NCI-H128 (cell line): Measurements from ENCODE around the gene CCDC169.
"Not testable (repeated sequence)": the region's sequence is repeated elsewhere in the genome, so short reads cannot be mapped to it uniquely, and the experiment has no call there.

ENCODE experiments used
- DNase-seq: peaks from one replicate; lab custom pipeline; 2025; ENCODE audit not compliant: unreplicated experiment; lab: John Stamatoyannopoulos, UW

Gene CCDC169

GRCh38 chr13:36297366-36298338 lies at the start of gene CCDC169:
Gene CCDC169 (minus strand): TSS chr13:36297814. CDS start chr13:36297719, 95 bp downstream.
- DNase-seq, result no peak

GRCh38 chr13:36346222-36347083 lies 48.8 kb upstream of the CCDC169 start, which contains the start of gene SPART:
Gene SPART (minus strand): TSS chr13:36346394. CDS start chr13:36335830, 10,564 bp downstream.
- peak; percentile 68 for DNase-seq

- no peak for DNase-seq
Observed at GRCh38 chr13:36345438-36346221, 48.0 kb upstream of the CCDC169 start.

- DNase-seq, result no peak
Observed at GRCh38 chr13:36344886-36345437, 47.3 kb upstream of the CCDC169 start.

- DNase-seq, result no peak
Observed at GRCh38 chr13:36344173-36344572, 46.6 kb upstream of the CCDC169 start.

GRCh38 chr13:36343766-36344165 lies 46.2 kb upstream of the CCDC169 start:
- no peak for DNase-seq

GRCh38 chr13:36342715-36343114 lies 45.1 kb upstream of the CCDC169 start:
- DNase-seq, result no peak

- DNase-seq, result no peak
Observed at GRCh38 chr13:36341718-36342117, 44.1 kb upstream of the CCDC169 start.

GRCh38 chr13:36339600-36340155 lies 42.1 kb upstream of the CCDC169 start:
- DNase-seq, result no peak

- no peak for DNase-seq
Observed at GRCh38 chr13:36337938-36338641, 40.5 kb upstream of the CCDC169 start.

- DNase-seq, result no peak
Observed at GRCh38 chr13:36332986-36333385, 35.4 kb upstream of the CCDC169 start.

GRCh38 chr13:36332255-36332654 lies 34.6 kb upstream of the CCDC169 start:
- DNase-seq, result not testable (repeated sequence)

- DNase-seq, result no peak
Observed at GRCh38 chr13:36331280-36331679, 33.7 kb upstream of the CCDC169 start.

GRCh38 chr13:36329361-36329760 lies 31.7 kb upstream of the CCDC169 start:
- no peak for DNase-seq

- no peak for DNase-seq
Observed at GRCh38 chr13:36328821-36329220, 31.2 kb upstream of the CCDC169 start.

- no peak for DNase-seq
Observed at GRCh38 chr13:36325912-36326311, 28.3 kb upstream of the CCDC169 start.

GRCh38 chr13:36324881-36325280 lies 27.3 kb upstream of the CCDC169 start:
- not testable (repeated sequence) for DNase-seq

- DNase-seq, result no peak
Observed at GRCh38 chr13:36323951-36324566, 26.4 kb upstream of the CCDC169 start.

- no peak for DNase-seq
Observed at GRCh38 chr13:36323408-36323807, 25.8 kb upstream of the CCDC169 start.
